ENCODE data around the gene ARL6IP4.
A peak's percentile ranks its signal among the peaks of the same experiment; 100 is the strongest.

ARL6IP4 gene

GRCh38 chr12:122977153-122977552 lies 3.3 kb upstream of the ARL6IP4 start:
- Histone ChIP-seq H3K4me1 (peaks cover 20% of the 10 kb centered on the region), H3K9ac (no peak overlapping the region), H3K9me3 (ENCODE audit: control insufficient read depth, low read length) (no peaks in the 10 kb centered on the region), H2AFZ (no peak overlapping the region), H3K4me3 (ENCODE audit: low read depth, low read length) (no peak overlapping the region), H3K4me2 (ENCODE audit: low read length) (no peak overlapping the region), H3K27me3 (ENCODE audit: control insufficient read depth, insufficient read depth, low read length) (no peaks in the 10 kb centered on the region), H3K79me2 (peaks cover 15% of the 10 kb centered on the region), H3K36me3 (ENCODE audit: control insufficient read depth, insufficient read depth, low read length) (no peaks in the 10 kb centered on the region), H3K27ac (no peak overlapping the region)
- TF ChIP-seq, protein P1, sequence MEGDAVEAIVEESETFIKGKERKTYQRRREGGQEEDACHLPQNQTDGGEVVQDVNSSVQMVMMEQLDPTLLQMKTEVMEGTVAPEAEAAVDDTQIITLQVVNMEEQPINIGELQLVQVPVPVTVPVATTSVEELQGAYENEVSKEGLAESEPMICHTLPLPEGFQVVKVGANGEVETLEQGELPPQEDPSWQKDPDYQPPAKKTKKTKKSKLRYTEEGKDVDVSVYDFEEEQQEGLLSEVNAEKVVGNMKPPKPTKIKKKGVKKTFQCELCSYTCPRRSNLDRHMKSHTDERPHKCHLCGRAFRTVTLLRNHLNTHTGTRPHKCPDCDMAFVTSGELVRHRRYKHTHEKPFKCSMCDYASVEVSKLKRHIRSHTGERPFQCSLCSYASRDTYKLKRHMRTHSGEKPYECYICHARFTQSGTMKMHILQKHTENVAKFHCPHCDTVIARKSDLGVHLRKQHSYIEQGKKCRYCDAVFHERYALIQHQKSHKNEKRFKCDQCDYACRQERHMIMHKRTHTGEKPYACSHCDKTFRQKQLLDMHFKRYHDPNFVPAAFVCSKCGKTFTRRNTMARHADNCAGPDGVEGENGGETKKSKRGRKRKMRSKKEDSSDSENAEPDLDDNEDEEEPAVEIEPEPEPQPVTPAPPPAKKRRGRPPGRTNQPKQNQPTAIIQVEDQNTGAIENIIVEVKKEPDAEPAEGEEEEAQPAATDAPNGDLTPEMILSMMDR (IDR thresholded peaks at IDR 0.05), result no peak

DNA sequence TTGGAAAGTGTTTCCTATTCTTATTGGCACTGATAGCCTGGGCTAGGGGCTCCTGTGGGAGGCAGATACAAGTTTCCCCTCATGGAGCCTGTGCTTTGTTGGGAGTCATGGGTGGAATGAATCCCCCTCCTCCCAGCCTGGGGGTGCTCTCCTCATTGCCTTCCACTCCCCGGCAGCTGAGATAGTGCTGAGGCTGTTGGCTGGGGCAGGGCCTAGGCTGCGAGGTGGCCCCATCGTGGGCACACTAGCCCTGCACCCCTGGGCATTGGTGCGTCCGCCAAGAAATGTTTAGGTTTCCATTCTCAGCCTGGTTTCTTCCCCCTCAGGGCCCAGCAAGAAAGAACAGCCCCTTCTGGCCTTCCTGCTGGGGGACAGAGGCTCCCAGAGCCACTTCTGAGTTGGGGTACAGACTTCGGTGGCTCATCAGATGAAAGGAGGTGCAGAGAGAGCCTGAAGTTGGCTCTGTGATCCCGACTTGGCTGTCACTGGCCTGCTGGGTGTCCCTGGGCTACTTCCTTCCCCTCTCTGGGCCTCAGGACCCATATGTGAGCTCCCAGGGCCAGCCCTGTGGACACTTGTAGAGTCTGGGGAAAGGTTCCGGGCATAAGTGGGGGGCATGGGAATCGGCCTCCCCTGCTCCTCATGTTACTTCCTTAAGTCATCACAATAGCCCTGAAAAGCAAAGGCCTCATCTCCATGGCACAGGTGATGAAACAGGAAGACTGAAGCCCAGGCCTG lies 2.7 kb upstream of the ARL6IP4 start:
- Histone ChIP-seq H3K36me3 (ENCODE audit: control insufficient read depth, insufficient read depth, low read length) (no peaks in the 10 kb centered on the region), H3K4me2 (ENCODE audit: low read length) (no peak overlapping the region), H3K4me1 (peaks cover 26% of the 10 kb centered on the region), H3K27me3 (ENCODE audit: control insufficient read depth, insufficient read depth, low read length) (no peaks in the 10 kb centered on the region), H3K27ac (no peak overlapping the region), H3K4me3 (ENCODE audit: low read depth, low read length) (no peak overlapping the region), H3K9me3 (ENCODE audit: control insufficient read depth, low read length) (no peaks in the 10 kb centered on the region), H3K79me2 (peaks cover 15% of the 10 kb centered on the region), H3K9ac (no peak overlapping the region), H2AFZ (no peak overlapping the region)
- TF ChIP-seq, protein P1 (IDR thresholded peaks at IDR 0.05), result no peak

- Histone ChIP-seq H3K4me1 (peaks cover 26% of the 10 kb centered on the region), H3K4me2 (ENCODE audit: low read length) (no peak overlapping the region), H3K79me2 (peaks cover 15% of the 10 kb centered on the region), H3K36me3 (ENCODE audit: control insufficient read depth, insufficient read depth, low read length) (no peaks in the 10 kb centered on the region), H3K9me3 (ENCODE audit: control insufficient read depth, low read length) (no peaks in the 10 kb centered on the region), H3K27me3 (ENCODE audit: control insufficient read depth, insufficient read depth, low read length) (no peaks in the 10 kb centered on the region), H3K27ac (no peak overlapping the region), H3K9ac (no peak overlapping the region), H3K4me3 (ENCODE audit: low read depth, low read length) (no peak overlapping the region), H2AFZ (no peak overlapping the region)
- TF ChIP-seq, protein P1 (IDR thresholded peaks at IDR 0.05), result no peak
Measured at GRCh38 chr12:122978507-122978955, 1.9 kb upstream of the ARL6IP4 start.

- Histone ChIP-seq H2AFZ (peak overlapping the region; percentile 97), H3K36me3 (ENCODE audit: control insufficient read depth, insufficient read depth, low read length) (no peaks in the 10 kb centered on the region), H3K27ac (no peak overlapping the region), H3K4me2 (ENCODE audit: low read length) (peak overlapping the region; percentile 93), H3K9me3 (ENCODE audit: control insufficient read depth, low read length) (no peaks in the 10 kb centered on the region), H3K9ac (no peak overlapping the region), H3K4me3 (ENCODE audit: low read depth, low read length) (peak overlapping the region; percentile 73), H3K79me2 (peaks cover 15% of the 10 kb centered on the region), H3K4me1 (peaks cover 30% of the 10 kb centered on the region), H3K27me3 (ENCODE audit: control insufficient read depth, insufficient read depth, low read length) (no peaks in the 10 kb centered on the region)
- TF ChIP-seq, protein P1 (IDR thresholded peaks at IDR 0.05), result no peak
Measured at GRCh38 chr12:122979001-122979907, 1.2 kb upstream of the ARL6IP4 start.

All from parathyroid adenoma (tissue), 2 donors.